CD4-positive, alpha-beta T cell treated with Interleukin-15 for 1 hour (primary cell): Measurements from ENCODE around the gene PSMB3.

ENCODE experiments used
- DNase-seq: peaks from one replicate; pipeline ENCODE4 v3.0.0-alpha.2; 2020

Gene PSMB3

DNA sequence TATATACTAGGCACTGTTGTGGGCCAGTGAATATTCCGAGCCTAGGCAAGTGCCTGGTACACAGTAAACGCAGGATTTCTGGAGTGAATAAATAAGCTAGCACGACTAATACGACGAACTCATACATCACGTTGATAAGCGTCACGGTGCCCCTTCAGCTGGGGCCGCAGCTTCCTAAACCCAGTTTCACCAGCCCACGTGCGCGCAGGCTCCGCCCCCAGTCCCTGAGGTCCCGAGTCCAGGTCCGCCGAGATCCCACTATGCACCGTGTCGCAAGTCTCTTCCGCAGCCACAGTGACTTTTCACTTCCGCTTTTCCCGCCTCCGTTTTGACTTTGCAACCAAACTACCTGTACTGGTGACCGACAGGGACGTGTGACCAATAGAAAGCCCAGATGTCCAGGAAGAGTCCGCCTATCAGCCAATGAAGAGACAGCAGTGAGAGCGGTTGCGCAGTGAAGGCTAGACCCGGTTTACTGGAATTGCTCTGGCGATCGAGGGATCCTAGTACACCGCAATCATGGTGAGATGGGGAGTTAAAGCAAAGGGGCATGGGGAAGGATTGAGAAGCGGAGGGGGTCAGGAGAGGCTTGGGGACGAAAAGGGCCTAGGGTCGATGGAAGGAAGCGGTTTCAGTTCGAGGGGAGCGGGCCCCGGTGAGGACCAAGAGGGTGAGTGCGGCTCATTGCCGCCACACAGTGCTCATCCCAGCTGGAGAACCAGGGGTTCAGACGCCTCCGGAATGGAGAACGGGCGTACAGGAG, at the start of gene PSMB3:
Gene PSMB3, plus strand, starts transcription at position 434 of the 763 bp plus-strand sequence. Its CDS starts 86 bp downstream, at position 520.
- peak; percentile 99 for DNase-seq

DNA sequence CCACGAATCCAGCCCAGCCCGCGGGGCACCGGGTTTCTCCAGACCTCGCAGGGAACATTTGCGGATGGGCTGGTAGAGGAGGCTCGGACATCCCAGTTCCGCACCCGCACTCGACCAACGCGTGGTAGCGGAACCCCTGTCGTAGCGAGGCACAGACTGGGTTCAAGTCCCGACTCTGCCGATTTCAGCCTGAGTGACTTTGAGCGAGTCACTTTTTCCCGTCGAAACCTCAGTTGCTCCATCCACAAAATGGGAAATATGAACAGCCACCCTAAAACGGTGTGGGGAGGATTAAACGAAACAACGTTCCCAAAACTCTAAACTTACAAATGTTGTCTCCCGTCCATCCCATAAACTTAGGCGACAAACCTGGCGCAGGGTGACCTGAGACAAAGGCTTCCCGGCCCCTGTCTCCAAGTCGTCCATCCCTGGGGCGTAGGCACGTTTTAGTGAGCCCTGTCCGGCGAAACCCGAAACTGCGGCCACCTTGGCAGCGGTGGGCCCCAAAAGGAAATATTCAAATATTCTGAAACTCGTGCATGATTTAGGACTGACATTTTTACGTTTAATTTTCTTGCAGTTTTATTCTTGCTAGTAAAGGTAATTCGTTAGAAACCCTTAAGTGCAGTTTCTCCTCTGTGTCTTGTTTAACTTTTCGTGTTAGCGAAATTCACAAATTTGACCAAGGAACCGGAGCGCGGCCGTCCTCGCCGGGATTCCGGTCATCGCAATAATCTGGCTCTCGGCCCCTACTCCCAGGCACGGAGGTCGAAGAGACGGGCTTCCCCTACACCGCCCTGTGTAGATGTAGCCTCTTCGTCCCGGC, 49.4 kb upstream of the PSMB3 start:
- no peak for DNase-seq

DNA sequence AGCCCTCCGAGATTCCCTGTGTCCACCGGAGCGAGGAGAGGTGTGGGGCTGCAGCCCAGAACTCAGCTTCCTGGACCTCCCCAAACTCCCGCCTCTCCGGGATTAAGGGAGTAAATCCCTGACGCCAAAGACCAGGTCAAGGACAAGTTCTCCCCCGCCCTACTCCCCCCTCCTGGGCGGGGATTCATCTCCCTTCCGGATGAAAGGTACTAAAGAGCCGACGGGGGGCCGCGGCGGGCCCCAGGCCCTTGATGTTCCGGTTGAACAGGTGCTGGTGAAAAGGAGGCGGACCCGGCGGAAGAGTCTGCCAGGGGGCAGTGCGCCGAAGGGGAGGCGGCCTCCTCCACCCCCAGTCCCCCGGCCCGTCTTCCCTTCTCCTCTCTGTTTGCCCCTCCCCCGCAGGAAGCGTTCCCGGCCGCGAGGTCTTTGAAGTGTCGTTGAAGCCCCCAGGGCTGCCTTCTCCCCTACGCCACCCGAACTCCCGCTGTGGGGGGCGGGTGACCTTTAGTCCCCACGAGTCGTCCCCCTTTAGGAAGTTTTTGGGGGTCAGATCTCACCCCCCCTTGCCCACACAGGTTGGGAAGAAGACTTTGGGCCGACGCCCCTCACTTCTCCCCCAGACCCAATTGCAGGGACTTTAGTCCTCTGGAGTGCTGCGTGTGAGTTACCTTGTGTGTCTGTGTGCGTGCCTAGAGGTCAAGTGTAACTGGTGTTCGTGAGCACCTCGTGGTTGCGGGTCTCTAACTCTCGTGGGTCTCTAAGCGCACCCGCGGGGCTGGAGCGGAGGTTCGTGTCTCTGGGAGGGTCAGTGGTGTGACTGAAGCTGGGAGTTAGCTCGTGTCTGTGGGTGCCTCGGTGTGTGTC, 48.6 kb upstream of the PSMB3 start:
- peak; percentile 74 for DNase-seq

DNA sequence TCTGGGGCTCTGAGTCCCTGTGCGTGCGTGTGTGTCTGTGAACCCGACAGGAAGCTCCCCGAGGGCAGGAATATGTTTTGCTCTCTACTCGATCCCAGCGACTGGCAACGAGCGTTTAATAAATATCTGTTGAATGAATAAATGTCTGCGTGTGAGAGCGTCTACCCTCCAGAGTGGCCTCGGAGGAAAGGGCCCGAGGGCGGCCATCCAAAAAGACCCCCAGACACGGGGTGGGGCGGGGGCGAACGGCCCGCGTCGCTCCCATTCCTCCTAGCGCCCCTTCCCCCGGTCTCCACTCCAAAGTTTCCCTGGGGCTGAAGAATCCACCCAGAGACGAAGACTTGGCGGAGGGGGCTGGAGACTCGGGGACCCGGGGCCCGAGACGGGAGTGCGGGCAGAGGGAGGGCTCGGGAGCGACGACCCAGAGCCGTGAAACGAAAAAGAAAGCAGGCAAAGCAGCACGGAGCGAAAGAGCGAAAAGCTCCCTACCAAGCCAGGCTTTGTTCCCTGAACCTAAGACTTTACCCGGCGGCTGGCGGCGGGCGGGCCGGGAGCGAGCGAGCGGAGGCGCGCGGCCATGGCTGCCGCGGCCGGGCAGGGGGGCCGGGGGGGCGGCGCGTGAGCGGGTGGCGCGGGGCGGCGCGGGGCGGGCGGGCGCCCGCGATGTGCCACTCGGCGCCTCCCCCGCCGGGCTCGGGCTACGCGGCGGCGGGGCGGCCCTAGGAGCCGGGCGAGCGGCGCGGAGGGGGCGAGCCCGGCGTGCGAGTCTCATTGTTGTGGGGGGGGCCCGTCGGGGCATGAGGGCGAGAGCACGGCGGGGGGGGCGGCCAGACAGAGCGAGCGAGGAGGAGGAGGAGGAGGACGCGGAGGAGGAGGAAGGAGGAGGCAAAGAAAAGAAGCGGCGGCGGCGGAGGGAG, 47.7 kb upstream of the PSMB3 start, which contains the start of gene MLLT6:
Gene MLLT6, plus strand, starts transcription at position 668 of the 917 bp plus-strand sequence. CDS start 360 bp downstream, outside the sequence.
- peak; percentile 82 for DNase-seq

DNA sequence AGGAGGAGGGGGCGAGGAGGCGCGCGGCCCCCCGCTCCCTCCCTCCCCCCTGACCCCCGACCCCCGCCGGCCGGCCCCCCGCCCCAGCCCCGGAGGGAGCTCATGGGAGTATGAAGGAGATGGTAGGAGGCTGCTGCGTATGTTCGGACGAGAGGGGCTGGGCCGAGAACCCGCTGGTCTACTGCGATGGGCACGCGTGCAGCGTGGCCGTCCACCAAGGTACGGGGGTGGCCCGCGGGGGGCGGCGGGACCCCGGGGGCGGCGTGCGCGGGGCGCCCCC, 47.1 kb upstream of the PSMB3 start:
- no peak for DNase-seq

DNA sequence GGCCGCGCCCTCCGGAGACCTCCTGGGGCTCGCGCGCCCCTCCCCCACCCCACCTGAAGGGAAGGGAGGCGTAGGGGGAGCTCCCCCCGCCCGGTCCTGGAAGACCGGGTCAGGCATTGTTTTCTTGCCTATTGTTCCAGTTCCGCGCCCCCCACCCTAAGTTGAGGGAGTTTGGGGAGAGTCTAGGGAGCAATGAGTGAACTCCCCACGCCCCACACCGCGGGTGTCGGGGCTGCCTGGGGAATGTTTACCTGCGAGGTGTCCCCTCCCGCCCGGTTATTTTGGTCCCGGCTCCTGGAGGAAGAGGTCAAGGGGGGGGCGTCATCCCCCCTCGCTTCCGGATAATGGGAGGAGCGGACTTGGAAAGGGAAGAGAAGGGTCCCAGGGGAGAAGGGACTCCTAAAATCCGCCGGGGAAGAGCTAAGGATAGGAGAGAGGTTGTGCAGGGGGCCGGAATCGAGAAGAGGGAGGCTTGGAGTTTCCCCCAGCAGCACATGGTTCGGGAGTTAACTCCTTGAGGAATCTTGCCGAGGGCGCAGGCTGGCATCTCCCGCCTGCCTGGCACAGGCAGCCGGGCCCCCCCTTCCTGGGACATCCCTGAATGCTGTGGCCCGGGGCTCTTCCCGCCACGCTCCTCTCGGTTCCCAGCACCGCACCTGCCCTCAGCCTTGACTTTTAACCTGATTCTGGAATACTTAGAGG, 46.6 kb upstream of the PSMB3 start:
- no peak for DNase-seq

DNA sequence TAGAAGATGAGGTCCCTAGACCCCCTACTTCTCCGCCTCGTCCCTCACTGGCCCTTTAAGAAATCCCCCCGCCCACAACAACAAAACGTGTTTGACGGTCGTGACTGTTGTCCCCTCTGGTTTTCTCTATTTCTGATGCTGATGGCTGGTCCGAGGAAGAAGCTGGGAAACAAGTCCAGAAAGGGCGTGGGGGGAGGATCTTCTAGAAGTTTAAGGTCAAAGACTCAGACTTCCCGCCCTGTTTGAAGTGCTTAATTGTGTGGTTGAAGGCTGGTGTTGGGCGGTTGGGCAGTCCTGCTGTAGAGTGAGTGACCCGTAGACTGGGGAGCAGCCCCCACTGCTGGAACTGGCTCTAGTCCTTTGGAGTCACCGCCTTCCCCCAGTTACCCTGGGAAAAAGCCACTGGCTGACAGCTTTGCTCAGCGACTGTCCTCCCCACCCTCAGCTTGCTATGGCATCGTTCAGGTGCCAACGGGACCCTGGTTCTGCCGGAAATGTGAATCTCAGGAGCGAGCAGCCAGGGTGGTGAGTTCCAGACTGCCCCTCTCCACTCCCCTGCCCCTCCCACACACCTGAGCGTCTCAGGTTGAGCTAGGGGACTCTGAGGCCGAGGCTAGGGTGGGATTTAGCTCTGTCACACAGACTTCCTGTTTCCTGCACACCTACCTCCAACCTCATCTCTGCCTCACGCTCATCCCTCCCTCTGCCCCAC, 45.9 kb upstream of the PSMB3 start:
- no peak for DNase-seq

DNA sequence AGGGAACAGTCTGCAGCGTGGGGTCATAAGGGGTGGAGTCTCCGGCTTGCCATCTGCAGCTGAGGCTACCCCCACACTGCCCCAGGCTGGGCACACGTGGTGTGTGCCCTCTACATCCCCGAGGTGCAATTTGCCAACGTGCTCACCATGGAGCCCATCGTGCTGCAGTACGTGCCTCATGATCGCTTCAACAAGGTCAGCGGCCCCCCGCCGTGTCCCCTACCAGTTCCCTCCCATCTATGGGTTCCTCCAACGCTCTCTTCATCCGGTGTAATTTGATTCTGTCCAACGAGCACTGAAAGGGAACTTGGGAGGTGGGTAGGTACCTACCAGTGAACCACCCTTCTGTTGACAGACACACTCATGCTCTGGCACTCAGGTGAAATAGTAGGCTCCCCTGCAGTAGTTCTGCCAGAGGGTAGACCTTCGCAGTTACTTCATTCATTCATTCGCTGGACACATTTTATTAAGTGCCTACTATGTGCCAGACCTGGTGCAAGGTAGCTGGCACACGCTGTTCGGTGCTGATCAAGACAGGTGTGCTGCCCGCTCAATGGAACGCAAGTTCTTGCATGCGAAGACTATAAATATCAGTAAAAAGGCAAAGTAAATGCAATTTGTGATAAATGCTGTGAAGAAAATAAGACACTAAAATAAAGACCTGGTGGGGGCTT, 44.7 kb upstream of the PSMB3 start:
- DNase-seq: no peak

DNA sequence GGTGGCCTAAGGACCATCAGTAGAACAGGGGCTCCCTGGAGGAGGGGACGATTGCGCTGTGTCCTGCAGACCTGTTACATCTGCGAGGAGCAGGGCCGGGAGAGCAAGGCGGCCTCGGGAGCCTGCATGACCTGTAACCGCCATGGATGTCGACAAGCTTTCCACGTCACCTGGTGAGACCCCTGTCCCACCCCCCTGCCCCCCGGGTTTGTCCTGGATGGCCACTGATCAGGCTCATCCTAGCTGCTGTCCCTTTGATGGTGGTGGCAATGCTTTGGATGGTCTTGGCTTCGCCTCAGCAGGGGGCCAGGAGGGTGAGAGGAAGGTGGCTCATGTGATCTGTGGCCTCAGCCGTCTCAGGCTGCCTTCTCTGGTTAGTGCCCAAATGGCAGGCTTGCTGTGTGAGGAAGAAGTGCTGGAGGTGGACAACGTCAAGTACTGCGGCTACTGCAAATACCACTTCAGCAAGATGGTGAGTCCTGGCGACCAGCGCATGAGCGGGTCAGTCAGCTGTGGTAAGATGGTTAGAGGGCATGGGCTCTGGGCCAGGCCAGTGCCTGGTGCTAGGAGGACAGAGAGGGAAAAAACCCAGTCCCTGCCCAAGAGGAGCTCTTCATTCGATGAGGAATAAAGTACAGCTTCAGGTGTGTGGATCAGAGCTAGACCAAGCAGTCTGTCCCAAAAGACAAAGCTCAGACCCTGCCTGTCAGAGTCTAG, 43.3 kb upstream of the PSMB3 start:
- no peak for DNase-seq

DNA sequence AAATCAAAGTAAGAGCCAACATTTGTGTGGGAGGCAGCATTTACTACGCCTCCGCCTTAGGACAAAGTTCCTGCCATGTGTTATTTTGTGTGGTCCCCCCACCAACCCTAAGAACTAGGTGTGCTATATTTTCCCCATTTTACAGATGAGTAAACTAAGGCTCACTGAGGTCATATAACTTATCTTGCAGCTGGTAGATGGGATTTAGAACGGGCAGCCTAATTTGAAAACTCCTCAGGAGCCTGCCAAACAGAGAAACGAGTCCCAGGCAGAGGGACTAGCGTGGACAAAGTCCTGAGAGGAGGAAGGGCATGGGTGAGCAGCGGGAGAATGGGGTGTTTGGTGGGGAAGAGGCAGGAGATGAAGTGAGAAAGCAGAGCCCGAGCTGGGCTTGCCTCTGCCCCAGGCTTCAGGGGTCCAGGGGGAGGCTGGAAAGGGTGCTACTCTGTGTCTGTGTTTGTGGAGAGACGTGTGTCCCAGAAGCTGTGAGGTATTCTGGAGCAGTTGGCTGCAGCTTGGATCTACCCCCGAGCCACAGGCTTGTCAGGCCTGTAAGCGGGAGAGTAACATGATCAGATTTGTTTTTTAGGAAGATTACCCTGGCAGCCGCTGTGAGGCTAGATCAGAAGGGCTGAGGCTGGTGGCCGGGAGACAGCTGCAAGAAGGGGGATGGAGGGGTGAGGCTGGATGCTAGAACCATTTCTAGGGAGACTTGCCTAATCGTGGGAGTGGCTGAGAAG, 42.5 kb upstream of the PSMB3 start:
- no peak for DNase-seq

DNA sequence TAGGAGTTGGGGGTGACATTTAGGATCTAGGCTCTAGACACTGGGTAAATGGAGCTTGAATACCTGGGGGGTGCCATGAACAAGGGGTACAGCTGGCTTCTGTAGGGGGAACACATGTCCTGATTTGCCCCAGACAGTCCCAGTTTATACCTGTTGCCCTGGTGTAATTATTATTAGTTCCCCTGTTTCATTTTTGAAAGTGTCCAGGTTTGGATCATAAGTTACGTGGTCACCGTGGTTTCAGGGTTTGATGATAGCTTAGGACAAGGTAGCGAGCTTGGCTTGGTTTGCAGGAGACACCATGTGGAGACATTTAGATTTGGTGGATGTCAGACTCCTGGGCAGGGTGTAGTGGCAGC, 42.0 kb upstream of the PSMB3 start:
- DNase-seq: no peak

DNA sequence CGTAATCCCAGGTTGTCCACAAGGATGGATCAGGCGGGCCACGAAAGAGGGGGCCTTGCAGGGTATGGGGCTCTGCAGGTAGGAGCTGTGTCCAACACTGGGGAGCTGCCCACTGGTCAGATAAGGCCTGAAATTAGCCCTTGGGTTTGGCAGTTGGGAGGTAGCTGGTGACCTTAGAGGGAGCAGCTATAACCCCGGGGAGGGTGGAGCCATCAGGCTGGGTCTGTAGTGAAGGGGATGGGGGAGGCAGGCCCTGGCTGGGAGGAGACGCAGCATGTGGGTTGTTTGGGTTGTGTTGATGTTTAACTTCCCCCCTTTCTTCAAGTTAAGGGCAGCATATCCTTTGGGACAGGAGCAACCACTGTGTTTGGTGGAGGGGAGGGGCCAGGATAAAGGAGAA, 41.6 kb upstream of the PSMB3 start:
- no peak for DNase-seq

DNA sequence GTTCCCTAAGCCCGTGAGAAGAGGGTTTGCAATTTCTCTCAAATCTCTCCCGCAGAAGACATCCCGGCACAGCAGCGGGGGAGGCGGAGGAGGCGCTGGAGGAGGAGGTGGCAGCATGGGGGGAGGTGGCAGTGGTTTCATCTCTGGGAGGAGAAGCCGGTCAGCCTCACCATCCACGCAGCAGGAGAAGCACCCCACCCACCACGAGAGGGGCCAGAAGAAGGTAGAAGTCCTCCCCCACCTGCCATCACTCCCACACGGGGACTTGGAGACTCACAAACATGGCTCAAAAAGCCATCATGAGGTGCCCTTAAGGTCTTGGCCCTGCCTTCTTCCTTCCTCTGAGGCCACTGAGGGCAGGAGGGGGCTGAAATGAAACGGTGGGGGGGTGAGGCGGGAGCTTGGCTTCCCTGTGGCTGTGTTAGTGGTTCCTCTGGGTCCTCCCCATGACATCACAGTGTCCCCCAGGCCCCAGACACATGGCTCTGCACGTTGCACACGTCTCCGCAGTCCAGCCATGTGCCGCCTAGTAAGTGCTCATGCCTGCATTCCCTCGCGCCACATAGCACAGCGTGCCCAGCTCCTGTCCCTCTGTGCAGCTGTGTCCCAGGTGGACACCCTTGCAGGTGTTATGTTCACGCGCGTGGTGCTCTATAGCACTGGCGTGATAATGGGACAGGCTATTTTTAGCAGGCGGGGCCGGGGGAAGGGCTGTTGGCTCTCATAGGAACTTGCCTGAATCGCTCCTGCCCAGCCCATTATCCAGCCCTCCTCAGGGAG, 40.6 kb upstream of the PSMB3 start:
- no peak for DNase-seq

DNA sequence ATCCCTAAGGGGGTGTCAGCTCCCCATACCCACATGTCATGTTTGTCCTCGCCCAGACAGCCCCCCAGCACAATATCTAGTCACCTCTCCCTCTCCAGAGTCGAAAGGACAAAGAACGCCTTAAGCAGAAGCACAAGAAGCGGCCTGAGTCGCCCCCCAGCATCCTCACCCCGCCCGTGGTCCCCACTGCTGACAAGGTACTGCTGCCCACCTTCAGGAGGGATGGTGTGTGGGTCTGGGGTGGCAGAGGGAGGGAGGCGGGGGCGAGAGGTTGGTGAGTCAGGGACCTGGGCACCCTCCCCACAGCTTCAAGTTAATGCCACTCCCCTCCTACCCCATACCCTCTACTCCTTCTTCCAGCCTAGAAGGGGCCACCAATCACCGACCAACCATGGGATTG, 39.9 kb upstream of the PSMB3 start:
- DNase-seq: no peak

DNA sequence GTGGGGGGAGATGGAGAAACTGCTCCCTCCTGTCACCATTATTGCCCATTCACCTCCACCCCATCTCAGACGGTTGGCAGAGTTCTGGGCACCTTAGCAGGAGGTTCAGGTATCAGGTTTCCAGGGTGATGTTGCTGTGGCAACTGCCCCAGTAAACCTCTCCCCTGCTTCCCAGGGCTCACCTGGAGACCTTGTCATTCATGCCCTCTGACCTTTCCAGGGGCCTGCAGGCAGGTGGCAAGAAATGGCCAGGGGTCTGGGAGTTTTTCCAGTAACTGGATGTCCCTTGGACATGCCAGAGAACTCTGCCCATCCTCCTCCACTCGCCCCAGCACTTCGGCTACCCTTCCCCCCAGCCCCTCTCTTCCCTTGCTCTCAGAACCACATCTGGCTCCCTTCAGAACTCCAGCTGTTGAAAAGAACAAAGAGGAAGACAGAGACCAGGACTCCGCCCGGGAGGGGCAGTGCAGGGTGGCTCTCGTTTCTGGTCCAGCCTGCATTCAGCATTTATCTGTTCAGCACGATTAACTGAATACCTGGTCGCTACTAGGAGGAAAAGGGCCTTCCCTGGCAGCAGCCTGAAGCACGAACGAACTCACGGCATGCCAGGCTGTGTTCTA, 39.0 kb upstream of the PSMB3 start:
- no peak for DNase-seq

DNA sequence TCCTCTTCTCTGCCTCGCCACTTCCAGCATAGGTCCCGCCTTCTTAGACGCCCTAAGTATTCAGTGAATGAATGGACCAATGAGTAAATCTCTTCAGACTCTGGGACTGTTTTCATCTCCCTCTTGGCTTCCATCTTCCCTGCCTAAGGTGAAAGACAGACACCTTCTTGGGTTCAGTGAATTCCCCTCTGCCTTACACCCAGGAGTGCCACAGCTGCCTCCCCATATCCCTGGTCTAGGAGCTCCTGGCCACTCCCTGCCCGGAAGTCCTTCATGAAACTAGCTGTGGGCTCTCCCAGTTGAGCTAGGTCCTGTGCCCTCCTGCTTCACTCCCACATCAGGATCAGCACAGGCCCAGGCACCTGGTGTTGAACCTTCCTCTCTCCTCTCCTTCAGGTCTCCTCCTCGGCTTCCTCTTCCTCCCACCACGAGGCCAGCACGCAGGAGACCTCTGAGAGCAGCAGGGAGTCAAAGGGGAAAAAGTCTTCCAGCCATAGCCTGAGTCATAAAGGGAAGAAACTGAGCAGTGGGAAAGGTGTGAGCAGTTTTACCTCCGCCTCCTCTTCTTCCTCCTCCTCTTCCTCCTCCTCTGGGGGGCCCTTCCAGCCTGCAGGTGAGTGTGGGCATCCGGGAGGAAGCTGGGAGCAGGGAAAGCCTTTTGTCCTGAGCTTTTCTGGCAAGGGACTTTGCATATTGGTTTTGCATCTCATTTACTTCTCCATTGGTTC, 37.2 kb upstream of the PSMB3 start:
- DNase-seq: no peak
